Muscle of leg (tissue), 16 donors: ENCODE measurements around the gene GRIK1. TPM values are rescaled to one million over a fixed set of nuclear protein-coding genes. Genes with fewer than 3 reads are reported as not detected.
"Not testable (repeated sequence)": the region's sequence is repeated elsewhere in the genome, so short reads cannot be mapped to it uniquely, and the experiment has no call there.

Experiments
- DNase-seq: peaks from one replicate; pipeline ENCODE4 v3.0.0; 2013
- H3K27ac ChIP-seq: one replicate; pipeline ENCODE4 v1.5.1; 2013; ENCODE audit warnings: mild to moderate bottlenecking, low read length, control low read depth
- H3K27me3 ChIP-seq: one replicate; pipeline ENCODE4 v1.6.1; 2013; ENCODE audit warnings: low read length; ENCODE audit not compliant: control insufficient read depth, insufficient read depth
- H3K36me3 ChIP-seq: one replicate; pipeline ENCODE4 v1.6.1; 2013; ENCODE audit warnings: low read length; ENCODE audit not compliant: control insufficient read depth, insufficient read depth
- H3K4me1 ChIP-seq: one replicate; pipeline ENCODE4 v1.6.1; 2013; ENCODE audit warnings: low read length; ENCODE audit not compliant: control insufficient read depth, insufficient read depth
- H3K4me3 ChIP-seq: one replicate; pipeline ENCODE4 v1.5.1; 2013; ENCODE audit warnings: low read length, control low read depth
- H3K9me3 ChIP-seq: replicated peaks from 2 replicates; pipeline ENCODE4 v1.6.1; 2013; ENCODE audit warnings: low read depth, low read length; ENCODE audit not compliant: control insufficient read depth
- WGBS: methylation state at CpG from one replicate; pipeline ENCODE4 v1.1.5; 2013; ENCODE audit warnings: missing lambda C conversion rate; ENCODE audit not compliant: insufficient coverage; 5-methylcytosine and 5-hydroxymethylcytosine counted together
- long read RNA-seq, 11 donors: transcript quantifications; one replicate each; lab custom pipeline, GENCODE V29; 2026
- polyA plus RNA-seq, 8 donors: library from polyadenylated mRNA; unstranded; fragments of 120-200 nt; gene quantifications; one replicate each; pipeline versions ENCODE4 v1.2.1 to v1.2.3, GENCODE V29; 2013; ENCODE audit warnings: inconsistent platforms in 1 of 8, low replicate concordance in 1 of 8; ENCODE audit not compliant: insufficient read length in 8 of 8, insufficient read depth in 1 of 8
- total RNA-seq: library from RNA; stranded (reverse); fragments of 120-200 nt; gene quantifications from one replicate; pipeline ENCODE4 v1.2.4, GENCODE V29; 2013

Gene GRIK1
- total RNA-seq (0.49 TPM), polyA plus RNA-seq (1 to 10 TPM in 1 of 8 donors, under 1 TPM in 7; 0.25 to 2.1 (median 0.37) TPM)
- long read RNA-seq, donor 1 = 0 reads
- long read RNA-seq, donor 2 = 0 reads
- long read RNA-seq, donor 3 = 0 reads
- long read RNA-seq, donor 4 = 0 reads
- long read RNA-seq, donor 5 = 0 reads
- long read RNA-seq, donor 6 = 0 reads
- long read RNA-seq, donor 7 = 0 reads
- long read RNA-seq, donor 8 = 0 reads
- long read RNA-seq, donor 9 = 0 reads
- long read RNA-seq, donor 10 = 0 reads
- long read RNA-seq, donor 11 = 0 reads

GRCh38 chr21:29939924-29940275 lies at the start of gene GRIK1:
Gene GRIK1, minus strand, starts transcription at chr21:29939996.
- no peaks in the 10 kb centered on the region for H3K9me3 ChIP-seq
- no peaks in the 10 kb centered on the region for H3K36me3 ChIP-seq
- H3K27ac ChIP-seq = no peak within 1 kb of the TSS
- peak; percentile 39 for DNase-seq
- peaks cover 8% of the 10 kb centered on the region for H3K4me1 ChIP-seq
- WGBS = 2% methylated on average over 7 of the region's 17 CpGs
- peaks cover 28% of the 10 kb centered on the region for H3K27me3 ChIP-seq
- peak within 1 kb of the TSS; percentile 42 for H3K4me3 ChIP-seq

GRCh38 chr21:29987762-29988161 lies 48.0 kb upstream of the GRIK1 start:
- no peak overlapping the region for H3K27ac ChIP-seq
- no peak for DNase-seq
- H3K27me3 ChIP-seq = no peaks in the 10 kb centered on the region
- no peaks in the 10 kb centered on the region for H3K36me3 ChIP-seq
- no CpG with 5 or more reads among the region's 4 CpGs for WGBS
- H3K9me3 ChIP-seq = peaks cover 9% of the 10 kb centered on the region
- no peaks in the 10 kb centered on the region for H3K4me1 ChIP-seq
- no peak overlapping the region for H3K4me3 ChIP-seq

GRCh38 chr21:29985866-29986265 lies 46.1 kb upstream of the GRIK1 start:
- H3K4me1 ChIP-seq = no peaks in the 10 kb centered on the region
- WGBS = 93% methylated on average over 10 of the region's 10 CpGs
- H3K27me3 ChIP-seq = no peaks in the 10 kb centered on the region
- peaks cover 9% of the 10 kb centered on the region for H3K9me3 ChIP-seq
- DNase-seq = no peak
- no peak overlapping the region for H3K27ac ChIP-seq
- no peak overlapping the region for H3K4me3 ChIP-seq
- H3K36me3 ChIP-seq = no peaks in the 10 kb centered on the region

DNA sequence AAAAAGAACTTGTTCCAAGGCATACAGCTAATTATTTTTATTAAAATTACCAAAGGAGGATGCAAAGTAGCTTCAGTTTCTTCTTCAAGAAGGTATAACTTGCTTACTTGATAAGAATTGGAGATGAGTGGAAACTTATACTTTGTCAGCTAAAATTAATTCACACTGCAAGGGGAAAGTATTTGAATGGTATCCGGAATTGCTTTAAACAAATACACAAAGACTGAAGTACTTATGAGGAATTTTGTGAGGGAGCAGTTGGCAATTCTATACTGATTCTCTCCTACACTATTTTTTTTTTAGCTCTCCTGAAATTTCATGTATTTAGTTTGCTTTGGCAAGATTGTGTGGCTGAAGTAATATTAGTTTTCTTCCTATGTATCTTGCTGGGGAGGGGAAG lies 39.2 kb upstream of the GRIK1 start:
- no peaks in the 10 kb centered on the region for H3K27me3 ChIP-seq
- no peak overlapping the region for H3K4me3 ChIP-seq
- H3K27ac ChIP-seq = no peak overlapping the region
- H3K9me3 ChIP-seq = no peaks in the 10 kb centered on the region
- H3K36me3 ChIP-seq = no peaks in the 10 kb centered on the region
- no CpG with 5 or more reads among the region's 1 CpG for WGBS
- no peaks in the 10 kb centered on the region for H3K4me1 ChIP-seq
- DNase-seq = peak; percentile 13

GRCh38 chr21:29975776-29976175 lies 36.0 kb upstream of the GRIK1 start:
- WGBS = 87% methylated on average over 3 of the region's 3 CpGs

GRCh38 chr21:29973258-29973657 lies 33.5 kb upstream of the GRIK1 start:
- 100% methylated on average over 1 of the region's 3 CpGs for WGBS
- H3K4me1 ChIP-seq = no peaks in the 10 kb centered on the region
- H3K27me3 ChIP-seq = no peaks in the 10 kb centered on the region
- no peaks in the 10 kb centered on the region for H3K9me3 ChIP-seq
- no peak for DNase-seq
- no peak overlapping the region for H3K4me3 ChIP-seq
- no peak overlapping the region for H3K27ac ChIP-seq
- H3K36me3 ChIP-seq = no peaks in the 10 kb centered on the region

More at GRCh38 chr21:29975776-29976175, 36.0 kb upstream of the GRIK1 start:
- no peak overlapping the region for H3K4me3 ChIP-seq
- H3K27me3 ChIP-seq = no peaks in the 10 kb centered on the region
- H3K36me3 ChIP-seq = no peaks in the 10 kb centered on the region
- H3K9me3 ChIP-seq = no peaks in the 10 kb centered on the region
- no peak for DNase-seq
- H3K4me1 ChIP-seq = no peaks in the 10 kb centered on the region
- no peak overlapping the region for H3K27ac ChIP-seq

- Histone ChIP-seq H3K27me3 (no peaks in the 10 kb centered on the region), H3K4me1 (peaks cover 3% of the 10 kb centered on the region), H3K4me3 (no peak overlapping the region), H3K27ac (peak overlapping the region; percentile 76), H3K9me3 (no peaks in the 10 kb centered on the region), H3K36me3 (no peaks in the 10 kb centered on the region)
- WGBS = 79% methylated on average over 9 of the region's 11 CpGs
- DNase-seq = peak; percentile 26
Observed at GRCh38 chr21:29961291-29962027, 21.7 kb upstream of the GRIK1 start.

DNA sequence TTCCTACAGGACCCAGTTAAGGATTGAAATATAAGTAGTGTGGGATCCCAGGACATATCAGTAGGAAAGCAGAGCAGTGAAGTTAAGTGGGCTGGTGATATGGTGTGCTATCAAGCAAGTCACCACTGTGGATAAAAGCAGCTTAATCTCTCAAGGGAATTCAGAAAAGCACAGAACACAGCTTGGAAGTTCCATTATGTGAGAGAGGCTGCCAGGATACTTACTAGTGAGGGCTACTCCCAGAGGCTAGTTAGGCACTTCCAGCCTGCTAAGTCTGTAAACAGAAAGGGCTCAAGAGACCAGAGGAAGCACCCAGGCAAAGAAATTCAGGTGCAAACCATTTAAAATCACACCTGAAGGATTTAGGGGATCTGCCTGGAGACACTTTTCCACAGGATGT lies 18.8 kb upstream of the GRIK1 start:
- H3K4me1 ChIP-seq = peaks cover 3% of the 10 kb centered on the region

DNA sequence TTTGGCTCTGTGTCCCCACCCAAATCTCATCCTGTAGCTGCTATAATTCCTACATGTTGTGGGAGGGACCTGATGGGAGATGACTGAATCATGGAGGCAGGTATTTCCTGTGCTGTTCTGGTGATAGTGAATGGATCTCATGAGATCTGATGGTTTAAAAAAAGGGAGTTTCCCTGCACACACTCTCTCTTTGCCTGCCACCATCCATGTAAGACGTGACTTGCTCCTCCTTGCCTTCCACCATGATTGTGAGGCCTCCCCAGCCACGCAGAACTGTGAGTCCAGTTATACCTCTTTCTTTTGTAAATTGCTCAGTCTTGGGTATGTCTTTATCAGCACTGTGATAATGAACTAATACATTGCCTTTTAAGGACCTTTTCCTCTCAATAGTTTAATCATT lies 18.2 kb upstream of the GRIK1 start:
- not testable (repeated sequence) for H3K4me1 ChIP-seq, H3K9me3 ChIP-seq, H3K27ac ChIP-seq, H3K36me3 ChIP-seq, H3K27me3 ChIP-seq, DNase-seq, H3K4me3 ChIP-seq
- no CpG with 5 or more reads among the region's 2 CpGs for WGBS

More for the DNA sequence above, 18.8 kb upstream of the GRIK1 start:
- Histone ChIP-seq H3K27ac (no peak overlapping the region), H3K9me3 (no peaks in the 10 kb centered on the region), H3K4me3 (no peak overlapping the region), H3K27me3 (no peaks in the 10 kb centered on the region), H3K36me3 (no peaks in the 10 kb centered on the region)
- DNase-seq = no peak

- Histone ChIP-seq H3K27ac (no peak overlapping the region), H3K36me3 (no peaks in the 10 kb centered on the region), H3K27me3 (no peaks in the 10 kb centered on the region), H3K9me3 (no peaks in the 10 kb centered on the region), H3K4me1 (no peaks in the 10 kb centered on the region), H3K4me3 (no peak overlapping the region)
- DNase-seq = no peak
- 100% methylated on average over 1 of the region's 2 CpGs for WGBS
Observed at GRCh38 chr21:29953690-29954089, 13.9 kb upstream of the GRIK1 start.
